Activated CD8-positive, alpha-beta memory T cell treated with anti-CD3 and anti-CD28 coated beads for 4 hours (primary cell): Measurements from ENCODE around the gene RARB.

Experiments
- DNase-seq, 2 donors: peaks; one replicate each; pipeline ENCODE4 v3.0.0-alpha.2; 2020; ENCODE audit warnings: low read depth in 2 of 2

RARB gene

DNA sequence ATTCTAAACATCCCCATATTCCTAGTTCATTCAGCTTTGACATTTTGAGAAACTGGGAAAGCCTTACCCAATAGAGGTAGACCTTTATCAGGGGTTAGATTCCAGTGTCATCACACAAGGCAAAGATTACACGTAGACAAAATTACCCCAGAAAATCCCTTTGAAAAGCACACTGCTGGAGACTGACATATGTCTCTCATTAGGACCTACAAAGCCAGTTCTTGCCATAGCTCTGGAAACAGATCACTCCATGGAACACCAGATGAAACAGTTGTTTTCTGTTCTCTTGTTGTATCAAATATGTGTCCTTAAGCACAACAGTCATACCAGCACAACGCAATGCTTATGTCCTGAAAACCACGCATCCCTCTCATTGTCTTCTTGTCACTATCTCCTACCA is 44.7 kb downstream of the RARB start:
- no peak for DNase-seq

DNA sequence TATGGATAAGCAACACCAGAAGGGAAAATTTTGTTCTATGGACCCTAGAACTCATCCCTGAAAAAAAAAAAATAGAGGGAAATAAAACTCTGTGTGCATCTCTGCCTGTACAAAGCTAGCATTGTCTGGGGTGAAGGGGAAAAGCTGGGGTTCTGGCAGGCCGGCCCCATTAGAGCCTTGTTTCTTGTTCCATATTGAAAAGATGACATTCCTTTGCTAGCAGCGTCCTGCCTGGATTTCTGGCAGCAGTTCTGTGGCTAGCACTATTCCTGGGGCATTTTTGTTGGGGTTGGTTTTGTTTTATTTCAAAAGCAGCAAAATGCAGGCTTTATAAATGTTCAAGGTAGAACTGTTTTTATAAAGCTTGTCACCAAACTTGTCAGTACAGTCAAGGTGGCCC is 45.2 kb downstream of the RARB start:
- DNase-seq: no peak

DNA sequence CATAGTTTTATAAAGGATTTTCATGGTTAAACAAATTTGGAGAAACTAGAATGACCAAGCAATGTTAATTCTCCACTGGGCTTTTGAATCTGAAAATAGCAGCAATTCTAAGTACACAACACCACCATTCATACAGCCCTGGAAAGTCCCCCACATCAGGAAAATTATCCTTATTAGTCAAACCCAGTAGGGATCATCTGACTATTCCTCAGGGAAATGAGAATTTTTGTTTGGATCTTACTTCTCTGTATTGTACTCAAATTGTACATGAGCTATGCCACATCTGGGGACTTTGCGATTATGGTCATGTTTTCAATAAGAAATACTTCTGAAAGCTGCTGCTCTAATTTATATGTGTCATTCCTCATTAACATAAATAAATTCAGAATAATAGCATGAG is 46.0 kb downstream of the RARB start:
- no peak for DNase-seq

DNA sequence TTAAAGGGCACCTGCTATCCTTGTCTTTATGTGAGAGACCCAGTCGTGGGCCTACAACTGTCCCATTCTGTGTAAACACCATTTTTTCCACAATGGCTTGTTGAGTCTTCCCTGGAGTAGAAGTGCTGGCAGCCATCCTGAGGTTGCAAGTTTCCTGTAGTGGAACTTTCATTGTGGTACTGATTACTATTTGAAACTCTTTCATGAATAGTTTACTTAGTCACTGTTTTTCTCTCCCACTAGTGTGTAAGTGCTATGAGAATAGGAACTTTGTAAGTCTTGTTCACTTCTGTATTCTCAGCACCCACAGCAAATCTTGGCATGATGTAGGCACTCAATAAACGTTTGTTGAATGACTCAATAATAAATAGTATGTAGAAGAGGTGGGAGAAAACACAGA is 48.6 kb downstream of the RARB start:
- no peak for DNase-seq

DNA sequence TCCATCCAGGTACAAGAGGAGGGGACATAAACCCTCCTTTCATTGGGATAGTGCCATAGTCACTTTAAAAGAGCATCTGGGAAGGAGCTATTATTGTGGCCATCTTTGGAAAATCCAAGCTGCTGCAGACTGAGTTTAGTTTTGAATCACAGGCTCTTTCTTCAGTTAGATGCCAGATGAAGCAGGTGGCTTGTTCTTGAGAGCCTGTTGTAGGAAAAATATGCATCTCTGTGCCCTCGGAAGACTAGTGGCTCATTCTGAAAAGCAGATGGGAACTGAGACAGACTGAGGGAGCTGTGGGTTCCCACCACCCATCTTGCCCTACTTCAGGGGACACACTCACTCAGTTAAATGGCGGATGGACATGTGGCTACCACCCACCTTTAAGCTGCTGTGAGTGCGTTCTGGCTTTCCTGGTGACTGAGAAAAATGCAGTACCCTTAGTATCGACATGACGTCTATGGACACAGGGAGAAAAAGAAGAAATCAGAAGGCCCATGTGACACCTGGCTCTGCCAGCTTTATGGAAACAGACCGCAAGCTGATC is 50.2 kb downstream of the RARB start:
- DNase-seq: no peak

DNA sequence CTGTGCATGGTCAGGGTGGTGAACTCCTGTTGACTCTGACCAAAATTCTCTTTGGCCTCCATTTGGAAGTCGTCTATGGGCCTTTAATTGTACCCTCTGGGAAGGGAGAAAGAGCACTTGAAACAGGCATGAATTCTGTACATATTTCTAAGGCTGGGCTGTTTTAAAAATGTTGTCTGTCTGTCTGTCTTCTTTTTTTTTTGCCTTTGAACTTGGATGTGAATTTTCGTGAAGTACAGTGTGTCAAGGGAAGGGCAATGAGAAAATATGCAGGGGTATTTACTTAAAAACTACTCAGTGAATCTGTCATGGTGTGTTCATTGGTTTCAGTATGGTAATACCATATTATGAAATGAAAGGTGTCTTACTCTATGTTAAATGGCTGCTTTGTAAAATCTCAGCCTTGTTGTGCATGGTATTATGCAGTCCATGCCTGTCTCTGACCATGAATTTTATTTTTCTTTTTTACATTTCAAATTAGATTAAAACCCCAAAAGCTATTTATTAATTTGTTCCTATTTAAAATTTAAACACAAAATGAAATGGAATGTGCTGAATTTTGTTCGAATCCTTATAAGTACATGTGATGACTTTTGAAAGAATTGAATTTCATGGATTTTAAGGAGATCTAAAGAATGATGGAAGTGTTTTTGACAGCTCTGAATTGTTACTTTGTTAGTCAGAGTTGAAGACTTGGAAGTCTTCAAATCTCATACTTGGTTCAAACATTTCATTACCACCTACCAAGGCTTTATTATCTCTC is 51.1 kb downstream of the RARB start:
- DNase-seq: no peak

DNA sequence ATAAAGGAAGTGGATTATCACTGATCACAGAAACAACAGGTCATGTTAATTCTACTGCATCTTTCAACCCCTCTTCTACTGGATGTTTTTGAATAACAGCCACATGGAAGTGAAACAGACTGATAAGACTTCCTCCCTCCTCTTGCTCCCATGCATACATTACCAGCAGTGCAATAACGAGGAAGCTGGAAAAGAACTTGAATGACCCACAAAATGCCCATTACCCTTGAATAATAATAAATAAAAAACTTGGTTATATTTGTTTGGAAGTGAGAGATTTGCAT is 51.6 kb downstream of the RARB start:
- DNase-seq: no peak

DNA sequence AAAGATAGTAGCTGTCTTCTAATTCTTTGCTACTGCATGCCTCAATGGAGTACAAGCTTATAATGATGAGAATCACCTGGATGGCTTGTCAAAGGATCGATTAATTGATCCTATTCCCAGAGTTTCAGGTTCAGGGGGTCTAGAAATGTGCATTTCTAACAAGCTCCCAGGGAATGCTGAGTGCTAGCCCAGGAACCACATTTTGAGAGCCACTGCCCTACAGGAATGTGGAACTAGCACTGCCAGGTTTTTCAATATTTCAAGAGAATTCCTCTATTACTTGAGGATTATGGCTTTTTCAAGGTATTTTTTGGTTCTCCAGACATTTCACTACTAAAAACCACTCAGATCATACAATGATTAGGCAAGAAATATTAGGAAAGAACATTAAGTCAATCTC is 52.7 kb downstream of the RARB start:
- no peak for DNase-seq

DNA sequence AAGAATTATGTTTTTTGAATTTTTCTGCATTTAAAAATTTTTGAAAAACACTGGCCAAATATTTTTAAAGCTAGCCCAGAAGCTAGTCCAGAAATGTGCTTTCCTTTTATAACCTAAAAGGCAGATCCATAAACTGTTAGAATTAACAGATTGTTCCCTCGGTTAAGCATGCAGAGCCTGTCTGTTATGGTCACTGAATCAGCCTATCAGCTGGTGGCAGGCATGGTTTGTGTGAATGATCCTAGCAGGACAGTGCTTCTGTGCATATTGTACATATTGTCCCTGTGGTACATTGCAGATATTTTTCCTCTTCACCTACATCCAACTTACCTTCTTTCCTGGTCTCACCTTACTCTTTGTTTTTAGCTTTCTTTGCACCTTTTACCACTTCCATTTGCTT is 53.3 kb downstream of the RARB start:
- DNase-seq: no peak

DNA sequence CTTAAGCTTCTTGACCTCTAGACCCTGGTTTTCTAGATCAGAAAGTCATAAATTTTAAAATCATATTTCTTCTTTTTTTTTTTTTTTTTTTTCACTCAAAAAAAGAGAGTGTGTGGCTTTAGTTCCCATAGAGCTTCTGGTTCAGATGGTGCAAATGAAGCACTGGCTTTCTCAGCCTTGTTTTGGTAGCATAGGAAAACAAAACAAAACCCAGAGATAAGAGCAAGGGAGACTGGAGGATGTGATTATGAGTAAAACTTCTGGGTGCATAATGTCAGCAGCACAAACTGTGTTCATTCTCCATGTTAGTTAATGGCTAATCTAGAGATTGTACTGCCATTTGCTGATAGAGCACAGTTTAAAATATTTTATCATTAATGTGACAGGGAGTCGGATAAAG is 55.4 kb downstream of the RARB start:
- DNase-seq: no peak

DNA sequence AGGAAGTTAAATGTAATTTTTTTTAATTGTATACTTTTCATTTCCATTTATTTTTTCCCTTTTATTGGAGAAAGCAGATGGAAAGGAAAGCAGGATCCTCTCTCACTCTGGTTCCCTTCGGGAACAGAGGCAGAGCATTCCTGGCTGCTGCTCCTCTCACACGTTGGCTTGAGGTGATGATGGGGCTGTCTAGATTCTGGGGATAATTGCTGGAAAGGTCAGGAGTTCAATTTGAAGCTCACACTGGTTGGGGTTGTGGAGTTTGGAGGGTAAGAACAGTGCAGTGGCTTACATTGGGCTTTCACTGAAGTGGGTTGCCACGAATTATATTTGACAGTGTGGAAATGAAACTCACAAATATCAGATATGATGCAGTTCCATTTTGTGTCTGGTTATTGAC is 57.6 kb downstream of the RARB start:
- DNase-seq: no peak

DNA sequence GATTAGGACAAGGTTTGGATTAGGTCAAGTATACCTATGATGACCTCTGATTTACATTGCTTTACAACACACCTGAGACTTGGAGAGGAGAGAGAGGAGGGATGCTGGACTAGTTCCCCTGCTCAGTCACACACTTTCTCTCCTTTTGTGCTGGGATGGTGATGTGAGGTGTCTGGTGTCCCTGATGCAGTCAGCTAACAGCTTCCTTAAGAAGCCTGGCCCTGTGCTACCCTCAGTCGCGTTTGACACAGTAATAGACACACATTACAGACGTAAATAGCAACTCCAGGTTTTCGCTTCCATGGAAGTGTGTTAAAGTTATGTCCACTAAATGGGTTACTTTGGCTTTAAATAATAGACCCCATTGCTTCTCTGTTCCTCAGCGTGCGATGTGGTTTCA is 58.9 kb downstream of the RARB start:
- DNase-seq: no peak

DNA sequence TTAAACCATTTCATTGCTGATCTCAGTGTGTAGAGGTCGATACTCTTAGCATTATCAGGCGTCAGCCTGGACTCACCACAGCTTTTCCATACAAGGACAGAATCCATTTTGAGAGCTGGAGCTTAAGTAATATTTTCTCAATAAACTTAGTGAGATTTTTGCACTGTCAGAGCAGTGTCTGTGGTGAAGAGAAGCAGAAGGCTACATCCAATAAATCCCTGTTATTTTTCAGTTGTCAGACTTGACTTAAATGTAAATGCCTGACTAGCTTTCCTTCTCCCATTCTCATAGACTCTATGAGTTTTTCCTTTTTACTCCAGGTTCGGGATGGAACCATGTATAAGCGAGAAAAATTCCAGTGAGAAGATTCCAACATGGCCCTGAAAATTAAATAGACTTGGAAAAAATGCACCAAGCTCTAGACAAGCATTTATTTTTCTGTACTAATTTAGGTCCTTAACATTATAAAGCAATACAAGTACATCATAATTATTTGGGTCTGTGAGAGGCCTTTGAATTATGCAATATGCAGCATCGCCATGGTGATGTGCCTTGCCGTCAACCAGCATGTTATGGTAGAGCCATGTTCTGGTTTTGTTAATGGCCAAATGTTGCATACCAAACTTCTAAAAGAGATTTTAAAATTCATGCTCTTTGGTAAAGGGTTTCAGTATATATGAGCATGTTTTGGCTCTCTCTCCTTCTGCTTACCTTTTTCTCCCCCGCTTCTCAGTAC is 62.0 kb downstream of the RARB start:
- DNase-seq: no peak

DNA sequence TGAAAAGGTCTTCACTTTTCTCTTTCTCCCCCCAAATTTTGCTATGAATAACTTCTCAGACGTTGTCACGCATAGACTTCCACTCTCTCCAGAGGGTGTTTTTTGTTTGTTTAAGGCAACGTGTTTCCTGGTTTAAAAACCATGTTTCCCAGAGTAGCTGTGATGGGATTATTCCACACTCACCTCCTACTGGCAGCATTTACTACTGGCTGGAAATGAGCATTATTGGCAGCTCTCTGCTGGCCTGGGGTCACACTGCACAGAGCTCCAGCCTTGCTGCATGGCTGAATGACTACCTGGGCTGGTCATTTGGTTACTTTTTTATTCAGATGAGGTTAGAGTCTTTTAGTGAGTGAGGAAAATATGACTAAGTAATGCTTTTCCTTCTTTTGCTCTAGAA is 65.2 kb downstream of the RARB start:
- no peak for DNase-seq

DNA sequence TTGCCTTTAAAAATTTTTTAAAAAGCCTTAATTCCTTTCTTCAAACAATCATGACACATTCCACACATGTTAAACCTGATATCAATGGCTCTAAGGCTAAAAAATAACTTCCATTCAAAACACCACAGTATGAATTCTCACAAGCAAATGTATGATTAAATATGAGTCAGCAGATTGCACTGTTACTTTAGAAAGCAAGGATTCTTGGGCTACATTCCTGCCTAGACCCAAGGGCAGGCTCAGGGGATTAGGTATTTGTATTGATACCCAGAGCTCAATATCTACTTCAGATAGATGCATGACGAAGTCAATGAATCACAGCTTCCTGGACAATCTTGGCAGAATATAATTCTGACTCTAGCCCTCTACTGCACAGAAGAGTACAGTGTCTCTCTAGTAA is 65.7 kb downstream of the RARB start:
- DNase-seq: no peak

DNA sequence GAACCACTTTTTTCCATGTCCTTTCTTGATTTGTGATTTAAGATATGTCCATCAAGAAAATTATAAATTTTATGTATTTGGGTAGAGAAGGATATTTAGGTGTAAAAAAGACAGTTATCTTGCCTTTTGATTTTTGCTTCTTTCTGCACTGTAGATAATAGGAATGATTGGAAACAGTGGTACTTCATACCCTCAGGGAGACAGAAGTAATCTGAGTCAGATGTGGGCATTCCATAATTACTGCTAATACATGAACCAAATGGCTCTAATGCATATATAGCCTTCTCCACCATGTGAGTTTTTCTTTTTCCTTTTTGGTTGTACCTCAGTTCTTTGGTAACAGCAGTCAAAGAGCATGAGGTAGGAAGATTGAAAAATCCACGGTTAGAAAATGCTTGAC is 67.2 kb downstream of the RARB start:
- no peak for DNase-seq

DNA sequence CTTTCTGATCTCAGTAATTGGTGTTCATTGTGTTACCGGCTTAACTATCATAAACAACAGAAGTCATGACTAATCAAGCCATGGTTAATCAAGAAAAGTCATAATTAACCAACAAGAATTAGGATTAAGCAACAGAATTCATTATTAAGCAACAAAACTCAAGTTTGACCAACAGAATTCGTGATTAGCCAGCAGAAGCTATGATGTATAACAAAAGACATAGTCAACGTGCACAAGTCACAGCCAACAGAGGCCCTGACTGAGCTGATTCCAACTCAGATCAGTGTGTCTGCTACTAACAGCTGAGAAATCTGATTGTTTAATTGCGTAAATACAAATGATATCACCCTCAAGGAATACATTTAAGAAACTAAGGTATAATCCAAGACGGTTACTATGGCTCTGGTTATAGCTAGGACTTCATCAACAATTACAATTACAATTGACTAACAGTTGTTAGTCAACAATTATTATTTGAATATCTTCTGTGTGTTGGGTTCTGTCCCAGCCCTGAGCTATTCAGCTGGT is 67.7 kb downstream of the RARB start:
- DNase-seq: no peak

DNA sequence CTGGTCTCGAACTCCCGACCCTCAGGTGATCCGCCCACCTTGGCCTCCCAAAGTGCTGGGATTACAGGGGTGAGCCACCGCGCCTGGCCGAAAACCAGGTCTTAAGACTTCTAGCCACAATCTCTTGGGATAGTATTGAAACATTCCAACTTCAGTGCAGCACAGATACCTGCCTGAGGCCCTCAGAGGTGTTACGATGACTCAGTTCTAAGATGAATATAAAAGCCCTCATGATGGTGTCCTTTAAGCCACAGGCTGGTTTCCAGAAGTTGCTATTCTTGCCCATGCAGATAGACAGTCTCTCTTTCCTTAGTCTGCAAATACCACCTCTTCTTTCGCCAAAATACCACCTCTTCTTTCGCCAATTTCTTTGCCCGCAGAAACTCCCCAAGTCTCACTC is 69.0 kb downstream of the RARB start:
- DNase-seq: no peak

DNA sequence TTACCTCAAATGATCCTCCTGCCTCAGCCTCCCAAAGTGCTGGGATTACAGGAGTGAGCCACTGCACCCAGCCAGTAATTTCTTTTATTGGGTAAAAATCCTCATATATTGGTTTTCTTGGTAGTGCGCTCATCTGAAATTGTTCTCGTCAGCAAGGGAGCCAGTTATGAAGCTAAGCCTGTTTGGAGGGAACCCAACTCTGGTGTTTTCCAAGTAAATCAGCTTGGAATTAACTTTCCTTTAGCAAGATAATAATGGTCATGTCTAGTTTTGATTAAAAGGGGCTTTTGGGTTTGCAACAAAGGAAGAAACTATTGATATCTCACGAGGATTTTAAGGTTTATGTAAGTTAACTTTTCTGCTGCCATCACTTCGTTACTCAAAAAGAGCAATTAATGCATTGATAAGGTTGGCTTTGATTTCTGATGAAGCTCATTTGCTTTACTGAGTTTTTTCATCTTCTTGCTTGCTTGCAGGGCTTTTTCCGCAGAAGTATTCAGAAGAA is 72.7 kb downstream of the RARB start:
- no peak for DNase-seq

DNA sequence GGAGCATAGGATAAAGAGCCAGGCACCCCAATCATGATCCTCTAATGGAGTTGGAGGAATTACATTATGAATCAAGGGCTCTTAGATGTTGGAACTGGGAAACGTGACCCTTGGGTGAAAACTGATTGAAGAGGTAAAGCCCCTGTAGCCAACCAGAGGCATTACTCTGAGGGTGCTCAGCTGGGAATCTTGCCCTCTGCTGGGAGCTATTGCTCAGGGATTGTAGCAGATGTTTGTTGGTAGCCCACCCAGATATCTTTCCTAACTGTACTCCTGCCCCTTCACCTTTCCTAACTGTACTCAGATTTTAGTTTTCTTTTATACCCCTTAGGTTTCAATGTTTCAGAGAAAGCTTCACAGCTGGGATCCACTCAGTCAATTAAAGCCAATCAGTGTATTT is 74.2 kb downstream of the RARB start:
- DNase-seq: no peak

DNA sequence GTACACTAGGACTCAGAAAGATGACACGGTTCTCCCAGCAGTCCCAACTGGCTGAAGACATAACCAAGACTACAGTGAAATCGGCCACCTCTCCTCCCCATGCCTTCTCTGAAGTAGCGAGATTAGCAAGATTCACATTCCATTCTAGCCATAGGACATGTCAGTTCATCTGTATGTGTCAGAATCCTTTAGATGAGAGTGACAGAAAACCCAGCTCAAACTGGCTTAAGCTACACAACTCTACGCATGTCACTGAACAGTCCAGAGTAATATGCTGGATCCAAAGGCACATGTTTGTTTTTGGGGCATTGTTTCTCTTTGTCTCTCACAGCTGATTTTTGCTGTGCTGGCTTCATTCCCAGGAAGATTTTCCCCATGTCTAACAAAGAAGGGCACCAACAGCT is 75.8 kb downstream of the RARB start:
- DNase-seq: no peak

DNA sequence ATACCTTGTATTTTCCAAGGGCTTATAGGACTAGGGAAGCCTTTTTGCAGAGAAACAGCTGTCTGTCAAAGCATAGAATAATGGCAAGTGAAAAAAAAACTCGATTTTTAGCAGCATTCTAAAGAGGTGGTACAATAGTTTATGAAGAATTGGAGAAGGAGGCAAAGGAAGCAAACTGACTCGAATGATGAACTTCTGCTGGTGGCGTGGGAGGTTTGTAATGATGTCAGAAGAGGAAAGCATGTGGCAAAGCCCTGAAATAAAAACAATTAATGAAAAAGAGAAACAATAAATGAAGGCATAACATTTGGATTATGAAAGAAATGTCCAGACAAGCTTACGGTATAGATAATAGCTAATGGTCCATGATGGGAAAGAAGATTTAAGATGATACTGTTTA is 77.5 kb downstream of the RARB start:
- no peak for DNase-seq

DNA sequence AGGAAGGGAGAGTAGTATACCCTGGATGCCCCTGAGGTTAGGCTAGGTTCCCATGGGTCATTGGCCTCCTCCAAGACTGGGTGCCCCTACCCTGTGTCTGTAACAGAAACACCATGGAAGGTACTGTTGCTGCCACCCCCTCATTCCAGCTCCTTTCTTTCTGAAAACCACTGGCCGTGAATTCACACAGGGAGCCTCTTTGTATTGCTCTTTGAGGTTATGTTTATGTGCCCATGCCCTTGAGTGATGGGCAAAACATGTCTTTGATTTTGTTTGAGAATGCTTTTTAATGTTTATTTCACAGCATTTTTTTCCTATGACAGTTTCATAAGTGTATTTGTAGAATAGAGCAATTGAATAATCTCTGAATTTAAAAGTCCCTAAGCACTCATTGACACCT is 79.7 kb downstream of the RARB start:
- DNase-seq: no peak
